ENCODE results near the gene JAKMIP2.

Gene JAKMIP2

GRCh38 chr5:147788023-147788422 lies 5.5 kb upstream of the JAKMIP2 start:
- TF ChIP-seq ZNF70 (CRISPR knock-in tag; IDR thresholded peaks at IDR 0.05), result no peak
- TF ChIP-seq TCF4 (CRISPR knock-in tag; IDR thresholded peaks at IDR 0.05; ENCODE audit: borderline replicate concordance), result no peak
- no peak for TF ChIP-seq CSDC2 (CRISPR knock-in tag; IDR thresholded peaks at IDR 0.05)
- no peak for TF ChIP-seq POU6F1 (CRISPR knock-in tag; IDR thresholded peaks at IDR 0.05; ENCODE audit: borderline replicate concordance, low read depth)
- TF ChIP-seq PATZ1 (CRISPR knock-in tag; IDR thresholded peaks at IDR 0.05; ENCODE audit: borderline replicate concordance), result no peak
- ATAC-seq, result no peak

- TF ChIP-seq ARNTL (CRISPR knock-in tag; IDR thresholded peaks at IDR 0.05; ENCODE audit: borderline replicate concordance, low read depth) (no peak), TCF4 (CRISPR knock-in tag; IDR thresholded peaks at IDR 0.05; ENCODE audit: borderline replicate concordance) (no peak), ZFP3 (CRISPR knock-in tag; IDR thresholded peaks at IDR 0.05) (no peak), OSR1 (CRISPR knock-in tag; IDR thresholded peaks at IDR 0.05) (no peak), CREB5 (CRISPR knock-in tag; IDR thresholded peaks at IDR 0.05; ENCODE audit: low read depth) (no peak), ZNF70 (CRISPR knock-in tag; IDR thresholded peaks at IDR 0.05) (no peak), ZFP30 (CRISPR knock-in tag; IDR thresholded peaks at IDR 0.05) (no peak), ZNF8 (CRISPR knock-in tag; IDR thresholded peaks at IDR 0.05) (no peak), TSHZ2 (CRISPR knock-in tag; IDR thresholded peaks at IDR 0.05) (no peak), SNAI2 (CRISPR knock-in tag; IDR thresholded peaks at IDR 0.05) (no peak), ZC3H10 (CRISPR knock-in tag; IDR thresholded peaks at IDR 0.05) (no peak), POU6F1 (CRISPR knock-in tag; IDR thresholded peaks at IDR 0.05; ENCODE audit: borderline replicate concordance, low read depth) (no peak)
Observed at GRCh38 chr5:147786142-147786541, 3.6 kb upstream of the JAKMIP2 start.

GRCh38 chr5:147784146-147784987 lies 1.8 kb upstream of the JAKMIP2 start:
- ATAC-seq, result no peak
- TF ChIP-seq SNAI2 (CRISPR knock-in tag; IDR thresholded peaks at IDR 0.05) (no peak), ISL1 (CRISPR knock-in tag; IDR thresholded peaks at IDR 0.05) (no peak), ESRRG (CRISPR knock-in tag; IDR thresholded peaks at IDR 0.05) (no peak), BACH2 (CRISPR knock-in tag; IDR thresholded peaks at IDR 0.05; ENCODE audit: borderline replicate concordance) (no peak), ARNTL (CRISPR knock-in tag; IDR thresholded peaks at IDR 0.05; ENCODE audit: borderline replicate concordance, low read depth) (no peak), ZFP30 (CRISPR knock-in tag; IDR thresholded peaks at IDR 0.05) (no peak), ZC3H10 (CRISPR knock-in tag; IDR thresholded peaks at IDR 0.05) (no peak), GLIS3 (CRISPR knock-in tag; IDR thresholded peaks at IDR 0.05) (no peak), TSHZ2 (CRISPR knock-in tag; IDR thresholded peaks at IDR 0.05) (no peak), ZNF565 (CRISPR knock-in tag; conservative IDR thresholded peaks at IDR 0.05; ENCODE audit: low read depth) (no peak), TOX (CRISPR knock-in tag; IDR thresholded peaks at IDR 0.05; ENCODE audit: borderline replicate concordance) (no peak), ZFP3 (CRISPR knock-in tag; IDR thresholded peaks at IDR 0.05) (no peak), ZNF8 (CRISPR knock-in tag; IDR thresholded peaks at IDR 0.05) (no peak), TCF4 (CRISPR knock-in tag; IDR thresholded peaks at IDR 0.05; ENCODE audit: borderline replicate concordance) (no peak), PATZ1 (CRISPR knock-in tag; IDR thresholded peaks at IDR 0.05; ENCODE audit: borderline replicate concordance) (no peak)

More at GRCh38 chr5:147786142-147786541, 3.6 kb upstream of the JAKMIP2 start:
- no peak for ATAC-seq

Data from SK-N-SH treated with all-trans-retinoic acid at 6 μM for 48 hours (cell line).